ENCODE measurements around the gene ADAM12. TPM values are rescaled to one million over a fixed set of nuclear protein-coding genes. Genes with fewer than 3 reads are reported as not detected.

Gene ADAM12
- total RNA-seq, 3 donors from 2014 or later (not counting 1 experiment from before 2014, with no cell fraction given), result 1.6 to 1.9 (median 1.8) TPM

DNA sequence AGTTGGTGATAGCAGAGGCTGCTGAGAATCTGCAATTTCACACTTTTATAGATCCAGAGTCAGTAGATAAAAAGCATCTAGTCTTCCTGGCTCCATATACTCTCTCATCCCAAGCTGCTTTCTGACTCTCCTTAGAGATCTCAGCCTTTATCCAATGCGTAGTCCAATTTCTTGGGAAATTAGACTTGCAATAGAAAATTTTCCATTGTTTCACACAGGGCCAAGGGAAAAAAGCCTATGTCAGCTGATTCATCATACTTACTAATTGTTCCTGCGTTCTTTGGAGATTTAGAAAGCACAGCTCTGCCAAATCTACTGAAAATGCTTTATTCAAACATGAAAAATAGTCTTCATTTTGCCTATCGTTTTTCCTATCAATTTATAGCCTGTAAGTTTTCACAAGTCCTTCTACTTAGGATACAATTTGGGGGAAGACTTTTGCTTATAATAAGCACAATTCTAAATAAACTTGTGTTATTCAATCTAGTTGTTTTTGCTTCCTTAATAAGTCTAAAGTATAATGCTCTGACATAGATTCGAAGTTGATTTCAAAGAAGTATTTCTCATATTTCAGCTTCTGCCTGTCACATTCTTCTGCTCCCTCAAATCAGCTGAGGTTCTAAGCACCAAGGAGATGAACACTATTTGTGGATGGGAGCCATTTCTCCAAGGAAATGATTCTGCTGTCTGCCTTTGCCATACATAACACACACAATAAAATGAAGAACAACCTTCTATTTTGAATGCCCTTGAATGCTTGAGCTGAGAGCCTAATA is 165.4 kb downstream of the ADAM12 start:
- Histone ChIP-seq H3K9me3 (ENCODE audit: control insufficient read depth, insufficient read depth, low read length) (no peaks in the 10 kb centered on the region), H3K27ac (ENCODE audit: low read length) (no peak overlapping the region), H3K36me3 (ENCODE audit: control insufficient read depth, insufficient read depth, low read length) (no peaks in the 10 kb centered on the region), H3K27me3 (ENCODE audit: control insufficient read depth, insufficient read depth, low read length) (no peaks in the 10 kb centered on the region), H3K4me3 (ENCODE audit: low read length) (no peak overlapping the region), H3K4me1 (ENCODE audit: control insufficient read depth, insufficient read depth, low read length) (no peaks in the 10 kb centered on the region)
- intact Hi-C loops (cut with micrococcal nuclease), result no loop called here
- Mint-ChIP-seq H3K27me3 (ENCODE audit: low read depth in 2 of 2) (peaks cover 5 to 13% of the 10 kb centered on the region in 2 donors), H3K27ac (no peak overlapping the region), H3K36me3 (no peaks in the 10 kb centered on the region), H3K9me3 (no peaks in the 10 kb centered on the region), H3K4me3 (no peak overlapping the region), H3K4me1 (no peaks in the 10 kb centered on the region)
- 94% methylated on average over 3 of the region's 4 CpGs for WGBS (ENCODE audit: insufficient coverage)
- TF ChIP-seq, protein P1, sequence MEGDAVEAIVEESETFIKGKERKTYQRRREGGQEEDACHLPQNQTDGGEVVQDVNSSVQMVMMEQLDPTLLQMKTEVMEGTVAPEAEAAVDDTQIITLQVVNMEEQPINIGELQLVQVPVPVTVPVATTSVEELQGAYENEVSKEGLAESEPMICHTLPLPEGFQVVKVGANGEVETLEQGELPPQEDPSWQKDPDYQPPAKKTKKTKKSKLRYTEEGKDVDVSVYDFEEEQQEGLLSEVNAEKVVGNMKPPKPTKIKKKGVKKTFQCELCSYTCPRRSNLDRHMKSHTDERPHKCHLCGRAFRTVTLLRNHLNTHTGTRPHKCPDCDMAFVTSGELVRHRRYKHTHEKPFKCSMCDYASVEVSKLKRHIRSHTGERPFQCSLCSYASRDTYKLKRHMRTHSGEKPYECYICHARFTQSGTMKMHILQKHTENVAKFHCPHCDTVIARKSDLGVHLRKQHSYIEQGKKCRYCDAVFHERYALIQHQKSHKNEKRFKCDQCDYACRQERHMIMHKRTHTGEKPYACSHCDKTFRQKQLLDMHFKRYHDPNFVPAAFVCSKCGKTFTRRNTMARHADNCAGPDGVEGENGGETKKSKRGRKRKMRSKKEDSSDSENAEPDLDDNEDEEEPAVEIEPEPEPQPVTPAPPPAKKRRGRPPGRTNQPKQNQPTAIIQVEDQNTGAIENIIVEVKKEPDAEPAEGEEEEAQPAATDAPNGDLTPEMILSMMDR (IDR thresholded peaks at IDR 0.05), result no peak
- DNase-seq (no peak), ATAC-seq (no peak)

DNA sequence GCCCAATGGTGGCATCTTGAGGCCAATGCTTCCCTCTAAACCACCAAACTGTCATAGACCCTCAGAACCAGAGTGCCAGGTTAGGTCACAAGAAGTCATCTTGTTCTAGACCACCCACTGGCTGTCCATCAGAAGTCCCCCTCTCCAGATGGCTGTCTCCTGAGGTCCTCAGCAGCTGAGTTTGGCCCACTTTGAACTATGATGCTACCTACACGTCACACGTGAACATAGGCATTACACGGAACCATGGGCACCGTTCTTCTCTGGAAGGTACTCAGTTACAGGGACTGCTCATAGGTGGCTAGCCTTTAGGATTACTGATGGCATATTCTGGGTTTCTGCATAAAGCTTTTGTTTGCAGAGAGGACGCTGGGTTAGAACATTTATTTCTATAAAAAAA is 166.4 kb downstream of the ADAM12 start:
- no peaks in the 10 kb centered on the region for H3K36me3 Mint-ChIP-seq
- H3K27me3 Mint-ChIP-seq (ENCODE audit: low read depth in 2 of 2), result peaks cover 5 to 13% of the 10 kb centered on the region in 2 donors
- Histone ChIP-seq H3K4me1 (ENCODE audit: control insufficient read depth, insufficient read depth, low read length) (no peaks in the 10 kb centered on the region), H3K27me3 (ENCODE audit: control insufficient read depth, insufficient read depth, low read length) (no peaks in the 10 kb centered on the region), H3K4me3 (ENCODE audit: low read length) (no peak overlapping the region), H3K36me3 (ENCODE audit: control insufficient read depth, insufficient read depth, low read length) (no peaks in the 10 kb centered on the region), H3K27ac (ENCODE audit: low read length) (no peak overlapping the region), H3K9me3 (ENCODE audit: control insufficient read depth, insufficient read depth, low read length) (no peaks in the 10 kb centered on the region)
- no peaks in the 10 kb centered on the region for H3K4me1 Mint-ChIP-seq
- H3K9me3 Mint-ChIP-seq, result no peaks in the 10 kb centered on the region
- intact Hi-C loops (cut with micrococcal nuclease), result no loop called here
- no peak for DNase-seq
- no peak overlapping the region for H3K4me3 Mint-ChIP-seq
- TF ChIP-seq, protein P1 (IDR thresholded peaks at IDR 0.05), result no peak
- H3K27ac Mint-ChIP-seq, result no peak overlapping the region
- ATAC-seq, result no peak
- WGBS (ENCODE audit: insufficient coverage), result 94% methylated on average over 5 of the region's 5 CpGs

DNA sequence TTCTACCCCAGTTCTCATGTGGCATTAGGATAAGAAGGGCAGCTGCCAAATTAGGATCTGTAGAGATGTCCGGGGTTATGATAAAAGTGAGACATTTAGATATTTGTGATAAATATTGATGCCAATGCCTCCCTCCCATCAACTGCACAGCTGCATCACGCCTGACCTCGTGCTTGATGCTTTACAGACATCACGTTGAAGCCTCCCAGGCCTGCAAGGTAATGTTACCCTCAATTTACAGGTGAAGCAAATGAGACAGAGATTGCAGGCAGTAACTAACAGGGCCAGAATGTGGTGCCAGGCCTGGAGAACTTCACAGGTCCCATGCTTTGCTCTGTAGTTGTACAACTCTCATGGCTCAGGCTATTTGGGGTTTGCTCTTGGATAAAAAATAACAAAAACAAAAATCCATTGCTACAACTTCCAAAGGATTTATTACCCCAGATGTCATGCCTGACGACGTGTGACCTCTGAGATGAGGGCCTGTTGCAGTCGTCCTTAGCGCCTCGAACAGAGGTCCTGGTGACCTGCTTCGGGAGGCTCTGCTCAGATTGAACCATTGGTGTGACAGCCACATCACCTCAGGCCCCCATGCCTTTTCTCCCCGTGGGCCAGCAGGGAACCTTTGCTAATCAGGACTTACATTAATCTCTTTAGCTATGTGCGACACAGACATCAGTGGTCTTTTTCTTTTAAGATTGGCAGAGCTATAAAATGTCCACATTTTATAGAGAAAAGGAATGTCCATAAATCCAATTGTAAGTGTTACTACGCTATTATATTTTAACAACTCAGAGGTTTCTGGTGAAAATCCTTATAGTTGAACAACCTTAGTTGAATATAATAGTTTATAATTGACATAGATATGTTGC is 169.3 kb downstream of the ADAM12 start:
- intact Hi-C loops (cut with micrococcal nuclease), result no loop called here
- no peaks in the 10 kb centered on the region for H3K36me3 ChIP-seq (ENCODE audit: control insufficient read depth, insufficient read depth, low read length)
- DNase-seq (no peak), ATAC-seq (no peak)
- Mint-ChIP-seq H3K27ac (no peak overlapping the region), H3K9me3 (no peaks in the 10 kb centered on the region), H3K4me3 (no peak overlapping the region), H3K4me1 (no peaks in the 10 kb centered on the region), H3K36me3 (no peaks in the 10 kb centered on the region), H3K27me3 (ENCODE audit: low read depth in 2 of 2) (peaks cover 13% of the 10 kb centered on the region in 2 donors)
- TF ChIP-seq, protein P1 (IDR thresholded peaks at IDR 0.05), result no peak
- no peak overlapping the region for H3K4me3 ChIP-seq (ENCODE audit: low read length)
- no peaks in the 10 kb centered on the region for H3K27me3 ChIP-seq (ENCODE audit: control insufficient read depth, insufficient read depth, low read length)
- no peak overlapping the region for H3K27ac ChIP-seq (ENCODE audit: low read length)
- H3K4me1 ChIP-seq (ENCODE audit: control insufficient read depth, insufficient read depth, low read length), result no peaks in the 10 kb centered on the region
- no peaks in the 10 kb centered on the region for H3K9me3 ChIP-seq (ENCODE audit: control insufficient read depth, insufficient read depth, low read length)
- 81% methylated on average over 11 of the region's 13 CpGs for WGBS (ENCODE audit: insufficient coverage)
